Measurements from ENCODE around the gene RFWD3. TPM values are rescaled to one million over a fixed set of nuclear protein-coding genes. Genes with fewer than 3 reads are reported as not detected.

The RFWD3 gene
- total and polyA plus RNA-seq, 2 of the 4 experiments (the other 2 are of a cell fraction), result 16.7 to 27.6 TPM

DNA sequence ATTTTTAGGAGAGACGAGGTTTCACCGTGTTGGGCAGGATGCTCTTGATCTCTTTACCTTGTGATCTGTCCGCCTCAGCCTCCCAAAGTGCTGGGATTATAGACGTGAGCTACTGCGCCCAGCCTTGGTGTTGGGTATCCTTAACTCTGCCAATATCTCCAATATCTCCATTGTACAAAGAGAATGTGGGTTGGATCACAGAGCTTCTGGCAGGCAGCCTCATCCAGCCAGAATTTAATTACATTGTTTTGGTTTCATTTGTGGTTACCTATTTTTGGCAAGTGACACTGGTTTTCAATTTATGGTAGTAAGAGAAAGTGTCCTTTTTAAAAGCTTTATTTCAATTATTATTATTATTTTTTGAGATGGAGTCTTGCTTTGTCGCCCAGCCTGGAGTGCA lies 14.0 kb upstream of the RFWD3 start:
- TF ChIP-seq CEBPB (IDR thresholded peaks at IDR 0.05; ENCODE audit: low read depth, low read length), result no peak
- CTCF ChIA-PET, result no interaction called here
- Histone ChIP-seq H2AK9ac (replicated peaks; ENCODE audit: low read depth, low read length, poor library complexity) (no peak overlapping the region), H3K4me3 (ENCODE audit: insufficient read depth, low read depth, low read length) (no peak overlapping the region), H2BK20ac (ENCODE audit: low read depth, low read length) (no peak overlapping the region), H3K36me3 (ENCODE audit: control insufficient read depth, insufficient read depth, low read length) (peaks cover 3% of the 10 kb centered on the region), H3K9me1 (ENCODE audit: insufficient read depth, low read length) (no peaks in the 10 kb centered on the region), H3K9me3 (ENCODE audit: control insufficient read depth, insufficient read depth, low read length) (no peaks in the 10 kb centered on the region), H3K4me2 (ENCODE audit: low read depth, low read length) (no peak overlapping the region), H3K4me1 (ENCODE audit: control insufficient read depth, insufficient read depth, low read length) (no peaks in the 10 kb centered on the region), H2BK120ac (ENCODE audit: low read depth, low read length) (no peak overlapping the region), H3K56ac (ENCODE audit: extremely low read depth, insufficient read depth, low read length) (no peak overlapping the region), H4K8ac (ENCODE audit: low read depth in 2 of 2, low read length in 2 of 2) (no peak overlapping the region), H3K27me3 (ENCODE audit: control insufficient read depth, insufficient read depth, low read length) (no peaks in the 10 kb centered on the region), H3K4ac (ENCODE audit: low read depth, low read length) (no peak overlapping the region), H2AK5ac (ENCODE audit: low read depth, low read length) (no peak overlapping the region), H3K23ac (ENCODE audit: low read depth, low read length) (no peak overlapping the region), H3K18ac (ENCODE audit: low read depth, low read length) (no peak overlapping the region), H2BK15ac (ENCODE audit: low read depth, low read length) (no peak overlapping the region), H3K79me1 (ENCODE audit: low read depth in 1 of 2, low read length in 2 of 2) (no peaks in the 10 kb centered on the region), H2AFZ (replicated peaks; ENCODE audit: low read length, poor library complexity) (no peak overlapping the region), H3K9ac (ENCODE audit: low read depth, low read length) (no peak overlapping the region), H4K5ac (ENCODE audit: low read depth, low read length) (no peak overlapping the region), H3K27ac (ENCODE audit: insufficient read depth, low read length) (no peak overlapping the region), H4K20me1 (ENCODE audit: insufficient read depth, low read length) (no peaks in the 10 kb centered on the region), H3K14ac (replicated peaks; ENCODE audit: low read depth, low read length) (no peak overlapping the region), H4K91ac (ENCODE audit: insufficient read depth, low read depth, low read length) (no peak overlapping the region), H2BK5ac (ENCODE audit: low read depth, low read length, poor library complexity, severe bottlenecking) (no peak overlapping the region)
- ATAC-seq (ENCODE audit: low read depth) (no peak), DNase-seq (no peak)
- BruUV-seq (replicated peaks), result no TSS peak
- 100% methylated on average over 2 of the region's 6 CpGs; no CpG with 5 or more reads in 1 of the 2 experiments for WGBS, 2 experiments (ENCODE audit: extremely low coverage in 2 of 2, insufficient read length in 1 of 2)
- POLR2A ChIA-PET (ENCODE audit: unreplicated experiment), result no interaction called here
- in situ Hi-C loops (cut with MboI; ENCODE audit: low sequenced_read_pairs), result no loop called here
- dilution Hi-C loops (cut with HindIII; ENCODE audit: low sequenced_read_pairs, unreplicated experiment), result no loop called here
- intact Hi-C loops (cut with micrococcal nuclease), result no loop called here

Data from IMR-90 (cell line).